ENCODE measurements around the gene SARS2.

DNA sequence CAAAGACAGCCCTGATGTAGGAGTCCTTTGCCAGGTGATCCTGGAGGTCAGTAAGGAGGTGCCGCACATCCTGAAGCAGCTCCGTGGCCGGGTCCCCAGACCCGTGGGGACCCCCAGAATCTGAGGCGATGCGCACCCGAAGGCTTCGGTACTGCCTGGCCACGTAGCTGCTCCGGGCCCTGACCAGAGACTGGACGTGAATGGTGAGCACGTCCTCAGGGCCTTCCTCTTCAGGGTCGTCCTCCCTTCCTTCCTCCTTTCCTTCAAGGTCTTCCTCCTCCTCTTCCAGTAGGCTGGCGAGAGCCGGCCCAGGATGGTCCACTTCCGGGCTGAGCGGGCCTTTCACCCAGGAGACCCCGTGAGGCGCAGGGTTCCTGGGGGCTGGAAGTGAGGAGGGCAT is 60.0 kb downstream of the SARS2 start:
- TF ChIP-seq, protein P1, sequence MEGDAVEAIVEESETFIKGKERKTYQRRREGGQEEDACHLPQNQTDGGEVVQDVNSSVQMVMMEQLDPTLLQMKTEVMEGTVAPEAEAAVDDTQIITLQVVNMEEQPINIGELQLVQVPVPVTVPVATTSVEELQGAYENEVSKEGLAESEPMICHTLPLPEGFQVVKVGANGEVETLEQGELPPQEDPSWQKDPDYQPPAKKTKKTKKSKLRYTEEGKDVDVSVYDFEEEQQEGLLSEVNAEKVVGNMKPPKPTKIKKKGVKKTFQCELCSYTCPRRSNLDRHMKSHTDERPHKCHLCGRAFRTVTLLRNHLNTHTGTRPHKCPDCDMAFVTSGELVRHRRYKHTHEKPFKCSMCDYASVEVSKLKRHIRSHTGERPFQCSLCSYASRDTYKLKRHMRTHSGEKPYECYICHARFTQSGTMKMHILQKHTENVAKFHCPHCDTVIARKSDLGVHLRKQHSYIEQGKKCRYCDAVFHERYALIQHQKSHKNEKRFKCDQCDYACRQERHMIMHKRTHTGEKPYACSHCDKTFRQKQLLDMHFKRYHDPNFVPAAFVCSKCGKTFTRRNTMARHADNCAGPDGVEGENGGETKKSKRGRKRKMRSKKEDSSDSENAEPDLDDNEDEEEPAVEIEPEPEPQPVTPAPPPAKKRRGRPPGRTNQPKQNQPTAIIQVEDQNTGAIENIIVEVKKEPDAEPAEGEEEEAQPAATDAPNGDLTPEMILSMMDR (IDR thresholded peaks at IDR 0.05), result no peak
- no peak for TF ChIP-seq POLR2A (IDR thresholded peaks at IDR 0.05)
- TF ChIP-seq EP300 (IDR thresholded peaks at IDR 0.05), result no peak

All from tibial nerve (tissue), 4 donors.